Neural cell (in vitro differentiated cells): ENCODE measurements around the gene CATSPER1. TPM values are rescaled to one million over a fixed set of nuclear protein-coding genes. Genes with fewer than 3 reads are reported as not detected.

Source experiments
- H2AFZ ChIP-seq: fragments of 200-600, 300-800 bp; sonication (generic), shearing (Covaris generic); 2 replicates; pipeline ENCODE4 v1.6.0; 2014; ENCODE audit warnings: low read depth, mild to moderate bottlenecking, antibody characterized with exemption, low read length, moderate library complexity
- H3F3A ChIP-seq: fragments of 200-600 bp; shearing (Covaris generic); 2 replicates; pipeline ENCODE4 v1.6.1; 2016; ENCODE audit warnings: mild to moderate bottlenecking, moderate library complexity, mixed read lengths, antibody characterized with exemption, low read length; ENCODE audit not compliant: insufficient read depth, poor library complexity, severe bottlenecking
- H3K27ac ChIP-seq: fragments of 200-600, 300-800 bp; sonication (generic), shearing (Covaris generic); 2 replicates; pipeline ENCODE4 v1.5.1; 2014; ENCODE audit warnings: mild to moderate bottlenecking, low read length, moderate library complexity
- H3K27me3 ChIP-seq: fragments of 300-800, 200-600 bp; sonication (generic), shearing (Covaris generic); 2 replicates; pipeline ENCODE4 v1.6.0; 2014; ENCODE audit warnings: mild to moderate bottlenecking, low read depth, low read length, moderate library complexity; ENCODE audit not compliant: insufficient read depth
- H3K36me3 ChIP-seq: fragments of 300-800, 200-600 bp; sonication (generic), shearing (Covaris generic); 2 replicates; pipeline ENCODE4 v1.5.1; 2014; ENCODE audit warnings: mild to moderate bottlenecking, antibody characterized with exemption, low read length, moderate library complexity; ENCODE audit not compliant: insufficient read depth
- H3K4me2 ChIP-seq: fragments of 300-800, 200-600 bp; sonication (generic), shearing (Covaris generic); 2 replicates; pipeline ENCODE4 v1.6.0; 2014; ENCODE audit warnings: mild to moderate bottlenecking, low read length
- H3K4me3 ChIP-seq: fragments of 300-800, 200-600 bp; sonication (generic), shearing (Covaris generic); 2 replicates; pipeline ENCODE4 v1.5.1; 2014; ENCODE audit warnings: mild to moderate bottlenecking, low read length, moderate library complexity
- H3K79me2 ChIP-seq: fragments of 200-600 bp; shearing (Covaris generic); replicated peaks from 2 replicates; pipeline ENCODE4 v1.6.0; 2014; ENCODE audit warnings: mild to moderate bottlenecking, low read length, moderate library complexity; ENCODE audit not compliant: insufficient read depth
- H3K9ac ChIP-seq: fragments of 300-800, 200-600 bp; sonication (generic), shearing (Covaris generic); 2 replicates; pipeline ENCODE4 v1.6.1; 2016; ENCODE audit warnings: mild to moderate bottlenecking, low read length, mixed read lengths
- H3K9me2 ChIP-seq: fragments of 200-600 bp; shearing (Covaris generic); 2 replicates; pipeline ENCODE4 v1.6.1; 2016; ENCODE audit warnings: mild to moderate bottlenecking, low read length, mixed read lengths; ENCODE audit not compliant: insufficient read depth
- H3K9me3 ChIP-seq: fragments of 200-600, 300-800 bp; sonication (generic), shearing (Covaris generic); 2 replicates; pipeline ENCODE4 v1.6.1; 2016; ENCODE audit warnings: mild to moderate bottlenecking, mixed run types, low read length, moderate library complexity, mixed read lengths
- H4K20me1 ChIP-seq: fragments of 200-600 bp; shearing (Covaris generic); 2 replicates; pipeline ENCODE4 v1.6.1; 2016; ENCODE audit warnings: mild to moderate bottlenecking, mixed run types; ENCODE audit not compliant: insufficient read depth
- EP300 ChIP-seq: fragments of 450-650 bp; conservative IDR thresholded peaks from 2 replicates; pipeline ENCODE4 v1.6.1; 2014; ENCODE audit warnings: antibody characterized with exemption, mild to moderate bottlenecking, moderate library complexity; ENCODE audit not compliant: poor library complexity, severe bottlenecking
- EZH2 ChIP-seq: fragments of 200-600, 300-800 bp; shearing (Covaris generic), sonication (generic); IDR thresholded peaks from 2 replicates; pipeline ENCODE4 v1.6.1; 2014; ENCODE audit warnings: antibody characterized with exemption, low read length, borderline replicate concordance, mild to moderate bottlenecking; ENCODE audit not compliant: insufficient read depth, poor library complexity, severe bottlenecking
- MXI1 ChIP-seq: fragments of 450-650 bp; conservative IDR thresholded peaks from 2 replicates; pipeline ENCODE4 v1.6.1; 2014; ENCODE audit warnings: antibody characterized with exemption, mild to moderate bottlenecking; ENCODE audit not compliant: poor library complexity, severe bottlenecking
- POLR2AphosphoS5 ChIP-seq: IDR thresholded peaks from 2 replicates; pipeline ENCODE4 v1.6.1; 2012
- RAD21 ChIP-seq: fragments of 450-650 bp; conservative IDR thresholded peaks from 2 replicates; pipeline ENCODE4 v1.6.1; 2014; ENCODE audit warnings: antibody characterized with exemption, mild to moderate bottlenecking, moderate library complexity
- SMC3 ChIP-seq: fragments of 450-650 bp; conservative IDR thresholded peaks from 2 replicates; pipeline ENCODE4 v1.6.1; 2014; ENCODE audit warnings: antibody characterized with exemption, mild to moderate bottlenecking, moderate library complexity; ENCODE audit not compliant: poor library complexity
- TAF1 ChIP-seq: IDR thresholded peaks from 2 replicates; pipeline ENCODE4 v1.6.1; 2012; ENCODE audit warnings: low read depth
- polyA plus RNA-seq: library from polyadenylated mRNA; depleted of rRNA; stranded (reverse); fragments of >200 nt; gene quantifications from 2 replicates; pipeline ENCODE4 v1.2.3, GENCODE V29; 2014
- TF ChIP-seq, protein P1 (sequence below): IDR thresholded peaks from 2 replicates; pipeline ENCODE4 v1.6.1; 2012; ENCODE audit warnings: borderline replicate concordance
- TF ChIP-seq, protein P2 (sequence below): fragments of 450-650 bp; IDR thresholded peaks from 2 replicates; pipeline ENCODE4 v1.5.1; 2014; ENCODE audit warnings: antibody characterized with exemption, mild to moderate bottlenecking, moderate library complexity; ENCODE audit not compliant: poor library complexity, severe bottlenecking

The CATSPER1 gene
- polyA plus RNA-seq, 1 donor from 2014 or later: not detected

DNA sequence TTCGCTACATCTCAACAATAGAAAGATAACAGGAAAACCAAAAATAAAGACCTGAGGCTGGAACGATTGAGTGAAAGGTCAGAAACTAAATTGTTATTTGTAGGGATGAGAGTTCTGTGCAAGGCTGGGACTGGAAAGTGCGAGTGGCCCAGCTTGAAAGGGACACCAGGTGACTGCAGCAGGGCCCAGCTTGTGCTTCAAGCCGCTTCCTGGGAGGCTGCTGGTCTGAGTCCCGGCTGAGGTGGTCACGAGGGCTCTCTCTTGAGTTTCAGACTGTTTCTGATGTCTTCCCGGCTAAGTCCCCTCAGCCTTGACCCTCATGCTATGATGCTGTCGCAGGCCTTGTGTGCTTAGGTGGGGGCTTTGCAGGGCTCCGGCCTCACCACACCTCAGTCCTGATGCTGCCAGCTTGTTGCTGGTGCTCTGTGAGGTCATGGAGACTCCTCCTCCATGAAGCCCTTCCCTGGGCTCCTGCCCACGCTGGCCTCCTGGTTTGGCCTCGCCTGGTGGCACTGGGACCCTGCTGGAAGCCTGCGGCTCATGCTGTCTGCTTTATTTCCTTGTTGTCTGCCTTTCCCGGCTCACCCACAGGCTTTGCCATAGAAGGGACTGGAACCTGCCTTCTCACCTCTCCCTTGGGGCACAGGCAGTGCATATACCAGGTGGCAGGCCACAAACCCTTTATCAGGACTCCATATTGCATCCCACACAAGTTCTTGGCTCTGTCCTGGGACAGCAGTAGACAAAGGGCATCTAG lies 20.0 kb downstream of the CATSPER1 start:
- Histone ChIP-seq H3K9ac (no peak overlapping the region), H3K36me3 (no peaks in the 10 kb centered on the region)

DNA sequence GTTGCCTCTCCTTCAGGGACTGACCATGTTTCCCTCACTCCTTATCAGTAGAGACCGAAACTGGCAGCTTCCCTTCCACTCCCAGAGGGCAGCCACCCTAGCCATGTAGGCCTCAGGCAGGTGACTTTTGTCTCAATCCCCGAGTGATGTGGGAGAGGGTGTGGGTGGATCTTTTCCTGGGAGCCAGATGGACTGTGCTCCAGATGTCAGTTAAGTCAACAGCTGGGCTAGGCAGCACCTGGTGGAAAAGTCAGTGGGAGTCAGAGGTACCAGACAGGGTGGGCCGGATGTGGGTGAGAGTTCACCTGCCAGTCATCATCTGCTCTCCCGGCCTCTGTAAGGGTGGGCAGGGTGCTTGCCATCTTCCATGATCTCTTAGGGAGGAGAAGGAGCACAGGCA lies 22.1 kb downstream of the CATSPER1 start:
- H3K9ac ChIP-seq: no peak overlapping the region
- no peak overlapping the region for H3K27ac ChIP-seq
- TF ChIP-seq TAF1: no peak
- TF ChIP-seq, protein P1, sequence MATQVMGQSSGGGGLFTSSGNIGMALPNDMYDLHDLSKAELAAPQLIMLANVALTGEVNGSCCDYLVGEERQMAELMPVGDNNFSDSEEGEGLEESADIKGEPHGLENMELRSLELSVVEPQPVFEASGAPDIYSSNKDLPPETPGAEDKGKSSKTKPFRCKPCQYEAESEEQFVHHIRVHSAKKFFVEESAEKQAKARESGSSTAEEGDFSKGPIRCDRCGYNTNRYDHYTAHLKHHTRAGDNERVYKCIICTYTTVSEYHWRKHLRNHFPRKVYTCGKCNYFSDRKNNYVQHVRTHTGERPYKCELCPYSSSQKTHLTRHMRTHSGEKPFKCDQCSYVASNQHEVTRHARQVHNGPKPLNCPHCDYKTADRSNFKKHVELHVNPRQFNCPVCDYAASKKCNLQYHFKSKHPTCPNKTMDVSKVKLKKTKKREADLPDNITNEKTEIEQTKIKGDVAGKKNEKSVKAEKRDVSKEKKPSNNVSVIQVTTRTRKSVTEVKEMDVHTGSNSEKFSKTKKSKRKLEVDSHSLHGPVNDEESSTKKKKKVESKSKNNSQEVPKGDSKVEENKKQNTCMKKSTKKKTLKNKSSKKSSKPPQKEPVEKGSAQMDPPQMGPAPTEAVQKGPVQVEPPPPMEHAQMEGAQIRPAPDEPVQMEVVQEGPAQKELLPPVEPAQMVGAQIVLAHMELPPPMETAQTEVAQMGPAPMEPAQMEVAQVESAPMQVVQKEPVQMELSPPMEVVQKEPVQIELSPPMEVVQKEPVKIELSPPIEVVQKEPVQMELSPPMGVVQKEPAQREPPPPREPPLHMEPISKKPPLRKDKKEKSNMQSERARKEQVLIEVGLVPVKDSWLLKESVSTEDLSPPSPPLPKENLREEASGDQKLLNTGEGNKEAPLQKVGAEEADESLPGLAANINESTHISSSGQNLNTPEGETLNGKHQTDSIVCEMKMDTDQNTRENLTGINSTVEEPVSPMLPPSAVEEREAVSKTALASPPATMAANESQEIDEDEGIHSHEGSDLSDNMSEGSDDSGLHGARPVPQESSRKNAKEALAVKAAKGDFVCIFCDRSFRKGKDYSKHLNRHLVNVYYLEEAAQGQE: no peak
- no peak for TF ChIP-seq EP300
- TF ChIP-seq RAD21: no peak
- TF ChIP-seq EZH2: no peak
- no peak for TF ChIP-seq MXI1
- no peak for TF ChIP-seq POLR2AphosphoS5
- TF ChIP-seq SMC3: no peak
- TF ChIP-seq, protein P2, sequence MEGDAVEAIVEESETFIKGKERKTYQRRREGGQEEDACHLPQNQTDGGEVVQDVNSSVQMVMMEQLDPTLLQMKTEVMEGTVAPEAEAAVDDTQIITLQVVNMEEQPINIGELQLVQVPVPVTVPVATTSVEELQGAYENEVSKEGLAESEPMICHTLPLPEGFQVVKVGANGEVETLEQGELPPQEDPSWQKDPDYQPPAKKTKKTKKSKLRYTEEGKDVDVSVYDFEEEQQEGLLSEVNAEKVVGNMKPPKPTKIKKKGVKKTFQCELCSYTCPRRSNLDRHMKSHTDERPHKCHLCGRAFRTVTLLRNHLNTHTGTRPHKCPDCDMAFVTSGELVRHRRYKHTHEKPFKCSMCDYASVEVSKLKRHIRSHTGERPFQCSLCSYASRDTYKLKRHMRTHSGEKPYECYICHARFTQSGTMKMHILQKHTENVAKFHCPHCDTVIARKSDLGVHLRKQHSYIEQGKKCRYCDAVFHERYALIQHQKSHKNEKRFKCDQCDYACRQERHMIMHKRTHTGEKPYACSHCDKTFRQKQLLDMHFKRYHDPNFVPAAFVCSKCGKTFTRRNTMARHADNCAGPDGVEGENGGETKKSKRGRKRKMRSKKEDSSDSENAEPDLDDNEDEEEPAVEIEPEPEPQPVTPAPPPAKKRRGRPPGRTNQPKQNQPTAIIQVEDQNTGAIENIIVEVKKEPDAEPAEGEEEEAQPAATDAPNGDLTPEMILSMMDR: no peak
- no peaks in the 10 kb centered on the region for H3K9me2 ChIP-seq
- H3K79me2 ChIP-seq: peaks cover 24% of the 10 kb centered on the region
- H3K9me3 ChIP-seq: no peaks in the 10 kb centered on the region
- H4K20me1 ChIP-seq: no peaks in the 10 kb centered on the region
- no peak overlapping the region for H3K4me2 ChIP-seq
- H3F3A ChIP-seq: no peaks in the 10 kb centered on the region
- H3K36me3 ChIP-seq: no peaks in the 10 kb centered on the region
- H2AFZ ChIP-seq: no peak overlapping the region
- no peaks in the 10 kb centered on the region for H3K27me3 ChIP-seq
- no peak overlapping the region for H3K4me3 ChIP-seq

More for the DNA sequence above, 20.0 kb downstream of the CATSPER1 start:
- Histone ChIP-seq H4K20me1 (no peaks in the 10 kb centered on the region), H3K27me3 (peaks cover 2% of the 10 kb centered on the region), H3K9me2 (no peaks in the 10 kb centered on the region), H3K27ac (no peak overlapping the region), H2AFZ (no peak overlapping the region), H3K9me3 (no peaks in the 10 kb centered on the region), H3F3A (no peaks in the 10 kb centered on the region), H3K79me2 (peaks cover 15% of the 10 kb centered on the region), H3K4me2 (no peak overlapping the region), H3K4me3 (no peak overlapping the region)
- TF ChIP-seq TAF1 (no peak), EZH2 (no peak), SMC3 (no peak), MXI1 (no peak), EP300 (no peak), RAD21 (no peak), POLR2AphosphoS5 (no peak)
- TF ChIP-seq, protein P2: no peak
- TF ChIP-seq, protein P1: no peak
